K562 (cell line): ENCODE data around the gene RAP1GAP2.

Experiments used
- CCAR2 ChIP-seq: fragments of 200-400 bp; formaldehyde crosslinking; IDR thresholded peaks from 2 replicates; pipeline ENCODE4 v1.6.1; 2017; ENCODE audit warnings: mild to moderate bottlenecking, low read depth, low read length
- FOXJ3 ChIP-seq: sonication (generic); formaldehyde crosslinking; IDR thresholded peaks from 2 replicates; pipeline ENCODE4 v1.4.0; 2020; ENCODE audit warnings: mild to moderate bottlenecking, missing genetic modification reagents
- KDM1A ChIP-seq, 2 experiments: fragments of 450-650 bp; IDR thresholded peaks; 2 replicates each; pipeline ENCODE4 v1.6.1; 2016; ENCODE audit warnings: mild to moderate bottlenecking in 2 of 2
- NR4A1 ChIP-seq, 2 experiments: fragments of 250-450 bp in 1 of 2; fragments of 450-650 bp in 1 of 2; sonication (Bioruptor Pico) in 1 of 2; IDR thresholded peaks; 2 replicates each; pipeline versions ENCODE4 v1.4.0 to v1.6.1; 2016 to 2020; ENCODE audit warnings: mild to moderate bottlenecking in 2 of 2, missing compliant biosample characterization in 1 of 2, missing genetic modification characterization in 1 of 2, moderate library complexity in 1 of 2
- PML ChIP-seq: IDR thresholded peaks from 2 replicates; pipeline ENCODE4 v1.6.1; 2012; ENCODE audit warnings: low read length, inconsistent platforms
- RNF2 ChIP-seq: sonication (generic); IDR thresholded peaks from 2 replicates; pipeline ENCODE4 v1.6.1; 2016
- UBTF ChIP-seq, 2 experiments: IDR thresholded peaks; 2 replicates each; pipeline ENCODE4 v1.6.1; 2012; ENCODE audit warnings: improper control_type of control experiment in 2 of 2, low read depth in 2 of 2, low read length in 2 of 2, borderline replicate concordance in 1 of 2
- ZNF316 ChIP-seq: fragments of 450-650 bp; IDR thresholded peaks from 2 replicates; pipeline ENCODE4 v1.6.1; 2016

- TF ChIP-seq ZNF316 (no peak), CCAR2 (no peak), FOXJ3 (no peak), UBTF (IDR thresholded peaks at IDR 0.05; ENCODE audit: borderline replicate concordance in 1 of 2, low read depth in 2 of 2, low read length in 2 of 2) (no peak), NR4A1 (CRISPR knock-in tag; IDR thresholded peaks at IDR 0.05) (no peak), NR4A1 (tag; IDR thresholded peaks at IDR 0.05) (no peak), KDM1A (IDR thresholded peaks at IDR 0.05) (no peak), PML (no peak), RNF2 (no peak)
These were observed 101.4 kb downstream of the RAP1GAP2 start for GRCh38 chr17:2897605-2898004.
